Cardiac fibroblast (primary cell): ENCODE measurements around the gene DENND2A.
"Not testable (repeated sequence)": the region's sequence is repeated elsewhere in the genome, so short reads cannot be mapped to it uniquely, and the experiment has no call there.

Experiments
- DNase-seq, 2 donors: peaks; one replicate each; pipeline versions ENCODE4 v3.0.0 to v3.0.0-alpha.2; 2010; ENCODE audit warnings: low read depth in 2 of 2
- H3K4me3 ChIP-seq, 2 donors: replicated peaks in 1 of 2; 1 replicate in 1 of 2; 2 replicates in 1 of 2; pipeline ENCODE4 v1.5.1; 2011; ENCODE audit warnings: low read depth in 2 of 2, low read length in 2 of 2, mild to moderate bottlenecking in 2 of 2, moderate library complexity in 1 of 2
- CTCF ChIP-seq: IDR thresholded peaks from one replicate; pipeline ENCODE4 v1.5.1; 2011; ENCODE audit warnings: low read depth, mild to moderate bottlenecking, low read length, inconsistent platforms

DENND2A gene

GRCh38 chr7:140678081-140678815, 37.6 kb upstream of the DENND2A start:
- DNase-seq, result no peak
- no peak for TF ChIP-seq CTCF
- no peak overlapping the region for H3K4me3 ChIP-seq

- no peak overlapping the region for H3K4me3 ChIP-seq
- no peak for TF ChIP-seq CTCF
- DNase-seq, result no peak
Measured at GRCh38 chr7:140677496-140677895, 36.9 kb upstream of the DENND2A start.

GRCh38 chr7:140676956-140677355, 36.3 kb upstream of the DENND2A start:
- DNase-seq, H3K4me3 ChIP-seq: not testable (repeated sequence)

GRCh38 chr7:140676306-140676705, 35.7 kb upstream of the DENND2A start:
- TF ChIP-seq CTCF, result no peak
- DNase-seq, result no peak
- no peak overlapping the region for H3K4me3 ChIP-seq

GRCh38 chr7:140675726-140676125, 35.1 kb upstream of the DENND2A start:
- DNase-seq, result no peak
- TF ChIP-seq CTCF, result no peak
- H3K4me3 ChIP-seq, result no peak overlapping the region

- H3K4me3 ChIP-seq, result no peak overlapping the region
- peak; percentile 58 for TF ChIP-seq CTCF
- peak; percentile 72 to 73 for DNase-seq
Measured at GRCh38 chr7:140674899-140675701, 34.5 kb upstream of the DENND2A start.

GRCh38 chr7:140674356-140674800, 33.8 kb upstream of the DENND2A start:
- no peak overlapping the region for H3K4me3 ChIP-seq
- DNase-seq, result no peak
- no peak for TF ChIP-seq CTCF
